GM11168 (cell line): ENCODE data around the gene ZDHHC16.
"Not testable (repeated sequence)": the region's sequence is repeated elsewhere in the genome, so short reads cannot be mapped to it uniquely, and the experiment has no call there.

Source experiments
- in situ Hi-C: fragments of 300-500 bp; cut with MboI; formaldehyde crosslinking; loops from one replicate; pipeline ENCODE4 v1.12.0; 2022; ENCODE audit warnings: low sequenced_read_pairs; ENCODE audit not compliant: unreplicated experiment

ZDHHC16 gene

DNA sequence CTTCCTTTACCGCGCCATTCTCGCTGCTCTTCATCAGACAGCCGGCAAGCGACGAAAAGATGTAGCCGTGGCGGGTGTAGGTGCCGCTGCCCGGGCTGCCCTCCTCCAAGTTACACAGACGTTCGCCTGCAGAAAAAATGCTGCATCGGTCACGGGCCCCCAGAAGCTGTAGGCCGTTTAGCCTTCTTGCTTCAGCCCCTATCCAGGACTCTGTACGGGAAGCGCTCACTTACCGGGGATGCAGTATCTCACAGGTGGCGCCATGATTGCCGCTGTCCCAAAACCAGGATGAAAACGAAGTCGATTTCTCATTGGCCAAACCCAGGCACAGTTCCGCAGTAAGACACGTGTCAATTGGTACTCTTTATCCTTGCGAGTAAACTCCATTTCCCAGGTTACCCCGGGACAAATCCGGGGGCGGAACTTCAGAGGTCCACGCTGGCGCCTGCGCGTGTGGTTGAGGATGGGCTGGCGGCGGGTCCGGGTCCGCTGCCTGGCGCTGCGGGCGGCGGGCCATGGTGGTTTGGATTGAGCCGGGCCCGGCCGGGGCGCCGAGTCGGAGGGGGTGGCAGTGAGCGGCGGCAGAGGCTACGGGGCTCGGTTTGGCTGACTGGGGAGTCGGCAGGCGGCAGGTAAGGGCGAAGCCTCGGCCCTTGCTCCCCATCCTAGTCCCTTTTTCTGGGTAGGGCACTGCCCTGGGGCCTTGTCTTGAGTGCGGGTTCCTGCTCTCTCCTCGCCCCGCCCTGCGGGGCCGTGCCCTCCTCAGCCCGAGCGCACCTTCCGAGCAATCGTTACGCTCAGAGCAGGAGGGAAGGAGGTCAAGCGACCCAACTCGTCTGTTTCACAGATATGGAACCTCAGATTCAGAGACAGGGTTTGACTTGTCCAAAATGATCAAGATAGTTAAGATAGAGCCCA, at the start of gene ZDHHC16, which contains the start of gene EXOSC1:
Gene ZDHHC16 (plus strand): TSS at position 454 of the 918 bp plus-strand sequence. CDS start 5,501 bp downstream, outside the sequence.
Gene EXOSC1 (minus strand): TSS at position 285 of the 918 bp plus-strand sequence. CDS start 21 bp downstream, at position 264.
- in situ Hi-C loops, result no loop called here

DNA sequence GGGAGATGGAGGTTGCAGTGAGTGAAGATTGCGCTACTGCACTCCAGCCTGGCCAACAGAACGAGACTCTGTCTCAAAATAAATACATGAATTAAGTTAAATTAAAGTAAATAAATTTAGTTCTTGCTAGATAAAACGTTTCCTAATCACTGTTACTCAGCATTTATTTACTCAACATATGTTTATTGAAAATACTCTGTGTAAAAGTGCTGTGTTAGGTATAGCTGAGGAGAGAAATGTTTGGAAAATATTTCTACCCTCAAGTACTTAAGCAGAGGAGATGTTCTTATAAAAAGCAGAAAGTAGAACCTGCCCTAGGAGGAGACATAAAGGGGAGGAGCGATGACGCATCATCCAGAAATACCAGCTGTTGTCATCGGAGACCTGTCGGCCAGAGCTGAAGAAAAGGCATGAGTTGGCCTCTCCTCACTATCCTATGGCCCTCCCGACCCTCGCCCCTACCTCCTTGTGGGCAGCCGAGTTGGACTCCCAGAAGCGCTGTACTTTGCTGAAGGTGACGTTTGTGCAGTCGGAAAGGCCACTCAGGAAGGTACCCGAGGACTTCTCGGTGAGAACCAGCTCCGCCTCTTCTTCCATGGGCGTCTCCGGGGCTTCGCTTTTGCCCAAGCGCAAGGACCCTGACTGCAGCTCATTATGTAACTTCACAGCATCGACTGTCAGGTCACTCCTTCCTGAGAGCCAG, 46.0 kb upstream of the ZDHHC16 start:
- in situ Hi-C loops, result no loop called here

DNA sequence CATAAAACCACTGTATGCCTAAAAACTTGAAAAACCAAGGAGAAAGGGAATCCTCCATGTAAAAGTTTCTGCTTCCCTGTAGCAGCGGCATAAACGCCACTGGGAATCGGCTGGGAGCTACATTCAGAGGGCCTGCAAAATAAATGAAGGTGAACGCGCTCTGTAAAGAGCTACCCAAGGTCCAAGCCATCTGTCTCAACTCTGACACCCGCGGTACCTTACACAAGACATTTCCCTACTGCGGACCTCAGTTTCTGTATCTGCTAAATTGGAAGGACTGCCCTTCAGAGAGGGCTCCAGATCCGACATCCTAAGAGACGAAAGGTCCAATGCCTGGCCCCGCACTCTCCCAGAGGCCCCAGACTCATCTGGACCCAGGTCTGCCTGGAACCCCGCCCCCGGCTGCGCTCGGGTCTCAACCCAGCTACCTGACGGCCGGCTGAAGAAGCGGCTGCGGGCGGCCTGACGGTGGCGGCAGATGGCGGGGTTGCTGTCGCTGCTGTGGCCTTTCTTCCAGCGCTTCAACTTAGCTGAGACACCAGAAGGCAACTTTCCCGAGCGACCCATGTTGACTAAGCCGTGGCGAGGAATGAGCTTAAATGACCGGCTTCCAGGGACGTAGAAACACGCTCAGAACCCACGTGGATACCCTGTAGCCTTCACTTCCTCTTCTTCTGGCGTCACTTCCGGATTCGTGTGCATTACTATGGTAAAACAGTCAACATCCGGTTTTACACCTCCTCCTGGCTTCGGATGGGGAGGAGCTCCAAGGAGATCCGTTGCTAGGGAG, 45.1 kb upstream of the ZDHHC16 start, which contains the start of gene RRP12:
Gene RRP12 (minus strand): TSS at position 676 of the 790 bp plus-strand sequence. CDS start 109 bp downstream, at position 567.
- in situ Hi-C loops, result no loop called here

DNA sequence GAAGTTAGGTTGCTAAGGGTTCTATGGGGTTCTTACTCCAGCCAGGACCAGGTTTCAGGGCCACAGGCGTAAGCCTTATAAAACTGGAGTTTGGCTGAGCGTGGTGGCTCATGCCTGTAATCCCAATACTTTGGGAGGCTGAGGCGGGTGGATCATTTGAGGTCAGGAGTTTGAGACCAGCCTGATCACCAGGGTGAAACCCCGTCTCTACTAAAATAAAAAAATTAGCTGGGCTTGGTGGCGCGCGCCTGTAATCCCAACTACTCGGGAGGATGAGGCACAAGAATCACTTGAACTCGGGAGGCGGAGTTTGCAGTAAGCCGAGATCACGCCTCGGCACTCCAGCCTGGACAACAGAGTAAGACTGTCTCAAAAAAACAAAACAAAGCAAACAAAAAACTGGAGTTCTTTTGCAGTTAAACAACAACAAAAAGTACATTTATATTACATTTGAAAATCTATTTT, 44.5 kb upstream of the ZDHHC16 start:
- in situ Hi-C loops, result no loop called here

DNA sequence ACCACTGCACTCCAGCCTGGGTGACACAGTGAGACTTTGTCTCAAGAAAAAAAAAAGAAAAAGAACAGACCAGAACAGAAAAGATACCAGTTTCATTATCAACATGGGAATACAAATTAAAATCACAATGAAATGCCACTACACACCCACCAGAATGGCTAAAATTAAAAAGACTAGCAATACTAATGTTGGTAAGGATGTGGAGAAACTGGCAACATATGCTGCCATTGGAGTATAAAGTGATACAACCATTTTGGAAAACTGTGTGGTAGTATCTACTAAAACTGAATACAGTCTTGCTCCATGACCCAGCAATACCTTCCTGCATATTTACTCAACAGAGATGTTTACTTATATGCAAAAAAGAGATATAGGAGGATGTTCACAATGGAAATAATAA, 41.9 kb upstream of the ZDHHC16 start:
- in situ Hi-C loops, result no loop called here

GRCh38 chr10:97406064-97406463, 39.9 kb upstream of the ZDHHC16 start:
- in situ Hi-C loops, result no loop called here

DNA sequence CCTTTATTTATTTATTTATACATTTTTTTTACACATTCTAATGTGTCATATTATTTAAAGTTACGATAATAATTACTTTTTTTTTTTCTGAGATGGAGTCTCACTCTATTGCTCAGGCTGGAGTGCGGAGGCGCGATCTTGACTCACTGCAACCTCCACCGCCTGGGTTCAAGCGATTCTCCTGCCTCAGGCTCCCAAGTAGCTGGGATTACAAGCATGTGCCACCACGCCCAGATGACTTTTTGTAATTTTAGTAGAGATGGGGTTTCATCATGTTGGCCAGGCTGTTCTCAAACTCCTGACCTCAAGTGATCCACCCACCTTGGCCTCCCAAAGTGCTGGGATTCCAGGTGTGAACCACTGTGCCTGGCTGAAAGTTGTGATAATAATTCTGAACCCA, 39.5 kb upstream of the ZDHHC16 start:
- in situ Hi-C loops, result not testable (repeated sequence)

GRCh38 chr10:97407211-97407951, 38.6 kb upstream of the ZDHHC16 start:
- in situ Hi-C loops, result no loop called here

- in situ Hi-C loops, result no loop called here
Observed at GRCh38 chr10:97407952-97408248, 38.1 kb upstream of the ZDHHC16 start.

DNA sequence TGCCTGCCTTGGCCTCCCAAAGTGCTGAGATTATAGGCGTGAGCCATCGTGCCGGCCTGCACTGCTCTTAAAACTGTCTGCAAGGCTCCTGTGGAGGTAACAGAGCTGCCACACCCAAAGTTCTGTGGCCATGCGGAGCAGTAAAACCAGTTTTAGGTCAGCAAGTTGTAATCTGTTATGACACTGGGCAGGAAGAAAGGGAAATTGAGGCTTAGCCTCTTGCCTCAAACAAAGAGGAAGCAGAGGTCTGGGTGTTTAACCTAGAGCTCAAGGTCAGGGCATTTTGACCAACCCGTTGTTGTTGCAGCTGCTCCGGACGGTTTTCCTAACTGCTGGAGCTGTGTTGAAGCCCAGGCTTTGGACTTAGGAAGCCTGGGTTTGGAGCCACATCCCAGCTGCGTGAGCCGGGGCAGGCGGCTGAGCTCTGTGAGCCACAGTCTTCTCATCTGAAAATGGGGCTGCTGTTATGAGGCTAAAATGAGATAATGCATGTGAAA, 37.4 kb upstream of the ZDHHC16 start:
- in situ Hi-C loops, result no loop called here

- in situ Hi-C loops, result no loop called here
Observed at GRCh38 chr10:97411406-97411805, 34.6 kb upstream of the ZDHHC16 start.

- in situ Hi-C loops, result no loop called here
Observed at GRCh38 chr10:97412891-97413304, 33.1 kb upstream of the ZDHHC16 start.

GRCh38 chr10:97416565-97416964, 29.4 kb upstream of the ZDHHC16 start:
- in situ Hi-C loops, result no loop called here

GRCh38 chr10:97423757-97424098, 22.2 kb upstream of the ZDHHC16 start:
- in situ Hi-C loops, result not testable (repeated sequence)

GRCh38 chr10:97425964-97426775, 19.8 kb upstream of the ZDHHC16 start, which contains the start of gene PGAM1:
Gene PGAM1 (plus strand): TSS chr10:97426191. CDS start chr10:97426308, 117 bp downstream.
- in situ Hi-C loops, result no loop called here

DNA sequence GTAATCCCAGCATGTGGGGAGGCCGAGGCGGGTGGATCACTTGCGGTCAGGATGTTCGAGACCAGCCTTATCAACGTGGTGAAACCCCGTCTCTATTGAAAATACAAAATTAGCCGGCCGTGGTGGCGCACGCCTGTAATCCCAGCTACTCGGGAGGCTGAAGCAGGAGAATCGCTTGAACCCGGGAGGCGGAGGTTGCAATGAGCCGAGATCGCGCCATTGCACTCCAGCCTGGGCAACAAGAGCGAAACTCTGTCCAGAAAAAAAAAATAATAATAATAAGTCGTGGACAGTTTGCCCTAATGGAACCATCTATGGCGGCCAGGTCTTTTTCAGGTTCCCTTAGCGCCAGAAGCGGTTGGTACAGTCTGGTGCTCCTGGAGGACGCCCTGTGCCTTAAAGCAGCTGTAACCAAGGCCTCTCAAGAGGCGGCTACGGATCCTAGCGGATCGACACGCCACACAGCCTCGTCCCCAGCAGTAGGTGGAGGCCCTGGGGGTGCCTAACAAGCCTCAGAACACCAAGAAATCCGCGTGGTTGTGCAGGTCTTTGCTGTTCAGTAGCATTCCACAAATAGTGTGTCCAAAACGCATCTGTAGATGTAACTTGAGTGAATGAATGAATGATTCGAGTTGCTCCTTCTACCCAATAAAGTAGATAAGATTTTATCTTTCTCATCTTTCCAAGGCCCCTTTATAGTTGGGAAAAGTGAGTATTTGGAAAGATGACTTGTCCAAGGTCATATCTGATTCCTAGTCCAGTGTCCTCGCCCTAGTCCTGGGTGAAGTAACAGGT, 19.0 kb upstream of the ZDHHC16 start:
- in situ Hi-C loops, result no loop called here

DNA sequence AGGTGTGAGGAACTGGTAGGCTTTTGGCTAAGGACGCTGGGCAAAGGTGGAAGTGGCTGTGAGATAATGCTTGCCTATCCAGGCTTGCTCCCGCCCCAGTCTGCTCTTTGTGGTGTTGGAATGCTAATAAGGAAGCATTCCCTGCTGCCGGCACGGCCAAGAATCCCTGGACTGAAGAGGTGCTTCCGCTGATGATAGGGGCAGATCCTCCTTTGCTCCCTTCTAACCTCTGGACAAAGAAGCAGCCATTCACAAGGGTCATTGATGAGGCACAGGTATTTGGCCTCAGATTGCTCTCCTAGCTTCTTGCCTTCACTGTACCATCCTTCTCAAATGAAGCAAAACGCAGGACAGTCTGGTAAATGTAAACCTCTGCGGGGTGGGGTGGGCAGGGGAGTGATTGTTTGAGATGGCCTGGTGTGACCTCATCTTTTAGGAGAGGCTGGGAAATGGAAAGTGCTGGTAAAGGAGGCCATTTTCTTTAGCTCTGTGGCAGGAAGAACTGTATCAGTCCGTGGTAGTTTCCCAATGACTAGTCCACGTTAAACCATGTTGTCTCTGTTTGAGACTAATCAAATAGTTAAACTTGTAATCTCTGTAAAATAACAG, 18.3 kb upstream of the ZDHHC16 start:
- in situ Hi-C loops, result no loop called here
